HL-60 (cell line): Measurements from ENCODE around the gene TENT4A.

ENCODE experiments used
- CTCF ChIP-seq: IDR thresholded peaks from one replicate; pipeline ENCODE4 v1.5.1; 2011; ENCODE audit warnings: low read length, control low read depth, inconsistent platforms; ENCODE audit not compliant: insufficient read depth
- POLR2AphosphoS5 ChIP-seq: IDR thresholded peaks from 2 replicates; pipeline ENCODE4 v1.6.1; 2012; ENCODE audit warnings: low read depth
- SPI1 ChIP-seq: IDR thresholded peaks from 2 replicates; pipeline ENCODE4 v1.6.1; 2012; ENCODE audit warnings: low read depth, mild to moderate bottlenecking, borderline replicate concordance

GRCh38 chr5:6681682-6682081 lies 31.6 kb upstream of the TENT4A start:
- TF ChIP-seq CTCF (no peak), POLR2AphosphoS5 (no peak), SPI1 (no peak)
